Measurements from ENCODE around the gene SLC44A1. TPM values are rescaled to one million over a fixed set of nuclear protein-coding genes. Genes with fewer than 3 reads are reported as not detected.

Gene SLC44A1
- total RNA-seq, 2 experiments from 2014 or later, result 7.2 to 7.5 TPM

DNA sequence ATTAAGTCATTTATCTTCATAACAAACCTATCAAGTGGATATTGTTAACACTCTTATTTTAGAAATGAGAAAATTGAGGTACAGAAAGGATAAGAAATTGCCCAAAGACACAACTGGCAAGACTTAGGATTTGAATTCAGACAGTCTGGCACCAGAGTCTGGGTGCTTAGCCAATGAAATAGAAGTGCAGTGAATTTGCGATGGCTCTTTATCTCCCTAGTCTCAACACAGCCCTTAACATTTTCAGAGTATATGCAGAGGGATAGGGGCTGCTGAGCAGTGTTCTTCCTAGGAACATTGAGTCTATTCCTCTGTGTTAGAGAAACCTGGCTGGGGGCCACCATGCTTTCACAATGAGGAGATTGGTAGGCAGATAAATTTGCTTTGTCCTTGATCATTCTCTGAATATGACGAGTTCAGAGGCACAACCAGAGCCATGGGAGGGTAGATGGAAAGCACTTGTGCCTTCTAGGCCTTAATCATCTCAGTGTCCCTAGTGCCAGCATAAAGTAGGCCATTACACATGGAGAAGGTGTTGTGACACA, 197.2 kb downstream of the SLC44A1 start:
- CTCF ChIA-PET, result no interaction called here

GRCh38 chr9:105443121-105443520, 198.7 kb downstream of the SLC44A1 start:
- CTCF ChIA-PET, result no interaction called here
- POLR2A ChIA-PET, result no interaction called here

More for the DNA sequence above, 197.2 kb downstream of the SLC44A1 start:
- POLR2A ChIA-PET, result no interaction called here

DNA sequence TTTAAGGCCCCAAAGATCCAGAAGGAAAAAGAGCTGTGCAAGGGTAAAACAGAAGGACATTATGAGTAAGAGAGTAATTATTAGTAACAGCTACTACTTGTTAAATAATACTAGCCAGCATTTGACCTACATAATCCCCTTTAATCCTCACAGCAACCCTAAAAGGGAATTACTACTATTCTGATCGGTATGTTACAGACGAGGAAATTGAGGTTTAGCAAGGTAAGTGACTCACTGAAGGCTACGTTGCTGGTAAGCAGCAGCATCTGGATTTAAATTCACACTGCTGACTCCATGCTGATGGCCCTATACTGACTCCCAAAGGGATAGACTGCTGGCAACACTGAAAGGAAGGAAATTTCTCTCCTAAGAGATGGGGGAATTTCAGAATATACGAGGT, 199.7 kb downstream of the SLC44A1 start:
- ChIA-PET POLR2A (no interaction called here), CTCF (no interaction called here)

DNA sequence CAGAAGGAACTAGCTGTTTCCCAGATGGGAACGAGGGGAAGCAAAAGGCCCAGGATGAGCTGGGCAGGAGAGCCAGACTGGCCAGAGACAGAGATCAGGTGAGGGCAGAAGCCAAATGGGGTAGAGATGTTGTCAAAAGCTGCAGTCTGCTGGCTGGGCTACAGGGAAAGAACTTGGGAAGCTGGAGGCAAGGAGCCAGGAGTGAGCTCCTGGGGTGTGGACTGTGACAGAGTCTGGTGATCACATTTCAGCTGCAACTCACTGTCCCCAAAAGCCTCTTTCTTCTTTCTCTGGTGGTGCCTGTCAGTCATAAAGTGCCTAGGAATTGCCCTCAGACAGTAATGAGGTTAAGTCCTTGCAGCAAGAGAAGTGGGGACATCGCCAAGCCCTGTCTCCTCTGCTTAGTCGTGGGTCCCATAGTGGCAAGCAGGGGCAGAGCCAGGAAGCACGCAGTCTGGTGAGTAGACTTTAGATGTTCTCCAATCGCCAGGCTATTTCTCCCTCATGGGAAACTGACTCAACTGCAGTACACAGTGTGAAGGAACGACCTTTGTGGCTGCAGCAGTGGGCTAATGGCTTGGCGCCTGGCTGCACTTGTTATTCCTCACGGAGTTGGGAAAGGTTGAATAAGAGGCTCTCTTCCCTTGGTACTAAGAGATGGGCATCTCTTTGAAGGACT, 200.9 kb downstream of the SLC44A1 start:
- CTCF ChIA-PET, result no interaction called here
- POLR2A ChIA-PET, result interaction anchor here (0.6 kb wide), 1 partner anchor 39 kb away, joined by 3 read pairs; no protein-coding TSS in a partner anchor

- ChIA-PET CTCF (interaction anchor here (0.8 to 1.7 kb wide), 2 partner anchors 11 to 243 kb away, joined by 3 read pairs; no protein-coding TSS in a partner anchor), POLR2A (interaction anchor here (0.7 kb wide), 1 partner anchor 247 kb away, joined by 20 read pairs; the partner anchor contains the start of gene TMEM38B)
Observed at GRCh38 chr9:105447386-105447813, 202.9 kb downstream of the SLC44A1 start.

DNA sequence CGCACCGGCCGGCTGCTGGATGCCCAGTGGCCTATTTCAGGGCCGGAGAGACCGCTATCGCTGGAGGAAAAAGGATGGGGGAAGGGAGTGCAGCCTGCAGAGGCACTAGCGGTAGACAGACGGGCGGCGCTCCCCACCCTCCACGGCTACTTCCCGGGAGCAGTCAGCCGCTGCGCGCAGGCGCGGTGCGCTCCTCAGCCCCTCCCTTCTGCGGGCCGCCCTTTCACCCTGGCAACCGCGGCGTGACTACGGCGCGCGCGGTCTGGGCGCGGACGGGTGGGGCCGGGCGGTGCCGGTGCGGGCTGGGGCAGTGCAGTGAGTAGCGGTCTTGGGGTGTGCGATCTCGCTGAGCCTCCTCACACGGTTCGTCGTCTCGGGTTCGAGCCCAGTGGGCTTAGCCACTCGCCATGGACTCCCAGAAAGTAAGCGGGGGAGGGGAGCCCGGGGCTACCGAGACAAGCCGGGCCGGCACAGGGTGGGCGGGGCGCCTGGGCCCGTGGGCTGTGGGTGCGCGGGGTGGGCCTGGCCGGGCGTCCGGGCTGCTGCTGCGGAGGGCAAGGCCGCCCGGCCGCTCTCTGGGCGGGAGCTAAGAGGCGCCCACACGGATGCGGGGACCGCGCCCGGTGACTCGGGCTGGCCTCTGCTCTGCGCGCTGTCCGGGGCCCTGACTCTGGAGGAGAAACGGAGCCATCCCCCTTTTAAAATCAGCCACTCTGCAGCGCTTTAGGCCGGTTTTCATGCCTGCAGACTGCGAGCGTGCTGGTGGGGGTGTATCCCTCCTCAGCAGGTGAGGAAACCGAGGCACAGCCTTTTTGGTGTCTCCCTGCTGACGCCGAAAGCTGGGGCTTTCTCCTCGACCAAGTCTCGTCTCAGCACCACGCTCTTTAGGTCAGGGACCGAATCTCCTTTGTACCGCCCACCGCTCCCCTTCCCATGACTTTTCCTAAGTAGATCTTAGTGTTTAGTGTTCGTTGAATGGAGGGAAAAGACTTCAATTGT, 203.7 kb downstream of the SLC44A1 start, which contains the start of gene FSD1L:
FSD1L (plus strand) TSS at position 221 of the 999 bp plus-strand sequence; CDS start at position 408, 187 bp downstream.
- CTCF ChIA-PET, result interaction anchor here (0.8 to 1.7 kb wide), 3 partner anchors 11 to 270 kb away, joined by 3 read pairs; no protein-coding TSS in a partner anchor
- POLR2A ChIA-PET, result interaction anchor here (0.5 to 0.7 kb wide), 2 partner anchors 246 to 523 kb away, joined by 7 to 20 read pairs; partner anchors contain the start of gene TMEM38B

DNA sequence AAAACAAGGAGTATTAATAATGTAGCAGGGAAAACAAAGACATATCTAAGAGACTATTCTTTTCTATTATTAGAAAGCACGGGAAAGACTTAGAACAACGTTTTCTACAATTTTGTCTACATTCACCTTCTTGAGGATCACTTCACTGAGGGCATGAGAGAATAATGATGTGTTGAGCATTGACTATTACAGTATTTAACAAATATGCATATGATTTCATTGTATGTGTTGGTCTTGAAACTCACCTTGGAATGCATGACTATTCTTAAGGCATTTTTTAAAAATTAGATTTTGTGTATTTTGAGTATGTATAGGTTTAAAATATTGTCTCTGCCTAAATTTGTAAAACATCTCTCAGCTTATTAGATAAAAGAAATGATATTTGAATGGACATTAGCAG, 204.6 kb downstream of the SLC44A1 start:
- CTCF ChIA-PET, result interaction anchor here (0.8 kb wide), 1 partner anchor 269 kb away, joined by 3 read pairs; no protein-coding TSS in a partner anchor
- POLR2A ChIA-PET, result no interaction called here

GRCh38 chr9:105452185-105452584, 207.7 kb downstream of the SLC44A1 start:
- ChIA-PET POLR2A (no interaction called here), CTCF (no interaction called here)

DNA sequence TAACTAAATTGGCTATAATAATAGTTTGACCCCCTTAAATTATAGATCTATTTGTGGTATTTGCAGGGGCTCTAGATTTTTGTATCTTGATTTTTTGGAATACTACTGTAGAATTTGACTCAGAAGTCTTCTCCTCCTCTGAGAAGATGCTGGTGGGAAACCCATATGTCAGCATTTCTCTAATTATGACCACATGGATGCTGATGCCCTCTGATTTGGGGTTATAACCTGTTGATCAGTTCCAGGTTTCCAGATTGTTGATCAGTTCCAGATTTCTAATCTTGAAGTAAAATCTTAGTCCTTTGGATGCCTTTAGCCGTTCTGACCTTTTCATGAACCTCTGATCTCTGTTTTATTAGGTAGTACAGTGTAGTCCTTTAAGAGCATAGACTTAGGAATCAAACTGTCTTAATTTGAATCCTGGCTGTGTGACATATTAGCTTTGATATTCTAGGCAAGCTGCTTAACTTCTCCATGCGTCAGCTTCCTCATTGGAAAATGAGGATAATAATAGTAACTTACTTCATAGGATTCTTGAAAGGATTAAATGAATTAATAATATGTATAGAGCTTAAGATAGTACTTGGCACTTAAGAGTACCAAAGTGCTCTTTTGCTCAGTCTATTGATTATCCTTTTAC, 211.5 kb downstream of the SLC44A1 start:
- CTCF ChIA-PET, result no interaction called here
- POLR2A ChIA-PET, result no interaction called here

- POLR2A ChIA-PET, result no interaction called here
- CTCF ChIA-PET, result no interaction called here
Observed at GRCh38 chr9:105457560-105458294, 213.3 kb downstream of the SLC44A1 start.

DNA sequence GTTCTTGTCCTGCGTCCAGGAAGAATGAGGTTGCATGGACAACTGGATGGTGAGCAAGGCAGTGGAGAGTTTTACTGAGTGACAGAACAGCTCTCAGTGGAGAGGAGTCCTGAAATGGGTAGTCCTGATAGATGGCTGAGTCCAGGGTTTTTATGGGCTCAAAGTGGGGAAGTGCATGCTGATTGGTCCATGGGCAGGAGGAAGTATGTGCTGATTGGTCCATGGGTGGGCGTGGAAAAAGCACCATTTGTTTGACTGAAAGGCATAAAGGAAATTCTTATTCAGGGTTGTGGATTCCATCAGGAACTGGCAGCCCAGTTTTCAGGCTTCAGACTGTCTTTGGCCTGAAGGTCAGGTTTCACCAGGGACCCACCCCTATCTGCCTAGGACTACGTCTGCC, 214.0 kb downstream of the SLC44A1 start:
- POLR2A ChIA-PET, result no interaction called here
- CTCF ChIA-PET, result interaction anchor here (1.2 kb wide), 1 partner anchor 11 kb away, joined by 3 read pairs; the partner anchor contains the start of gene FSD1L

GRCh38 chr9:105459336-105459735, 214.9 kb downstream of the SLC44A1 start:
- POLR2A ChIA-PET, result no interaction called here
- CTCF ChIA-PET, result interaction anchor here (1.2 kb wide), 1 partner anchor 12 kb away, joined by 3 read pairs; the partner anchor contains the start of gene FSD1L

GRCh38 chr9:105466898-105467455, 222.5 kb downstream of the SLC44A1 start:
- ChIA-PET POLR2A (no interaction called here), CTCF (no interaction called here)

- POLR2A ChIA-PET, result no interaction called here
- CTCF ChIA-PET, result no interaction called here
Observed at GRCh38 chr9:105468875-105469274, 224.4 kb downstream of the SLC44A1 start.

DNA sequence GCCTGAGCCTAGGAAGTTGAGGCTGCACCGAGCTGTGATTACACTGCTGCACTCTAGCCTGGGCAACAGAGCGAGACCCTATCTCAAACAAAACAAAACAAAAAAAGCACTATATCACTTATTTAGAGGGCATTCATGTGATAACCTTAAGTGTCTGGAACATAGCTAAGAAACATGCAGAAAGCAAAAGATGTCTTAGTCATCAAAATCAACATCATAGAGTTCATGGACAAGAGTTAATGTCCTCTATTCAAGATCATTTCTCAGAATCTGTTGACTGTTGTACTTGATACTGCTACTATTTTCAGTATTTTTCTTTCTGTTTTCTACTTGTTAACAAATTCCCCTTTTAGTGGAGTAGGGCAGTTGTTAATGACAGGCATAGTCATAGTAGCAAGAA, 228.8 kb downstream of the SLC44A1 start:
- ChIA-PET POLR2A (no interaction called here), CTCF (no interaction called here)

DNA sequence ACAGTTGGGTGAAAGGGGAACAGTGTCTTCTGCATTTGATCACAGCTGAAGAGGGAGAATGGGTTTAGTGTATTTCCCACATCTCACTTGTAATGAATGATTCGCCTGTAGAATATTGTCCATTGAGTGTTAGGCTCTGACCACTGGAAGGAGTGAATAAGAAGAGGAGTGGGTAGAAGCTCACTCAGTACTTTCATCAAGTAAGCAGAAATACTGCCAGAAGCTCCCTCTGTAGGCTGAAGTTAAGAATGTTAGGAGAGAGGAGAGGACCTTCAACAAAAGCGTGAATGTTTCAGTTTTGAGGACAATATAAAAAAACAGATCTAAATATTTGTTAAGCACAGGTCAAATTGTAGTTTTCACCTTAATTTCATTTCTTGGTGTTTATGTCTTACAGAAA, 230.9 kb downstream of the SLC44A1 start:
- CTCF ChIA-PET, result no interaction called here
- POLR2A ChIA-PET, result no interaction called here

- CTCF ChIA-PET, result no interaction called here
Observed at GRCh38 chr9:105479846-105480245, 235.4 kb downstream of the SLC44A1 start.

DNA sequence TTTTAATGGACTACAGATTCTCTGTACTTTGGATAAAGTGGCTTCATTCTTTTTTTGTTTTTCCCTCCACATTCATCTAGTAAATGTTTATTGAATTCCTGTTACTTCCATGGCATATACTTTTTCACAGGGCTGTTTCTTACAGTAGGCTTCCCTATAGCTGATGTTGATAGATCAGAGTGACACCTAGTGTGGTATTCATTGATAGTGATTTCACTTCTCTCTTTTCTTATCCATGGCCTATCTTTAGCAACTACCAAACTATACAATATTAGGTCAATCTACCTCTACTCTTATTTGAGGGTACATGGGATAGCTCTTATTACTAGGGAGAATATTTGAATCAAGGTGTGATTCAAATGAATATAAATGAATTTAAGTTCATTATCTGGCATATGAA, 239.2 kb downstream of the SLC44A1 start:
- ChIA-PET POLR2A (no interaction called here), CTCF (no interaction called here)

More at GRCh38 chr9:105479846-105480245, 235.4 kb downstream of the SLC44A1 start:
- POLR2A ChIA-PET, result no interaction called here

DNA sequence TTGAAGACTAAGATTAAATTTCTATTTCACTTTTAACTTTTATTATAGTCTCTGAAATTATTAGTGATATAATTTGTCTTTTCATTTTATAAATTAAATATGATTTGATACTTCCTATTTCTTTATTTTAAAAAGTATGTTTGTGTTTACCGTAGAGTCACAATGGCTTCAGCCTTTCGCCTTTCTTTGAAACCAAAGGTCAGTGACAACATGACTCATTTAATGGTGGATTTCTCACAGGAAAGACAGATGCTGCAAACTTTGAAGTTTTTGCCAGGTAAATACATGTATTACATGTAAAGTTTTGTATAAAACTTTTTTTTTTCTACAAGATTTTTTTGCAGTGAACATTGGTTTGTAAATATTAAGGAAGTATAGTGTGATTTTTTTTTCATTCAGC, 239.8 kb downstream of the SLC44A1 start:
- CTCF ChIA-PET, result no interaction called here
- POLR2A ChIA-PET, result no interaction called here

Data from activated CD8-positive, alpha-beta memory T cell treated with anti-CD3 and anti-CD28 coated beads for 36 hours (primary cell).